GM12878 (cell line): ENCODE data around the gene MED19. TPM values are rescaled to one million over a fixed set of nuclear protein-coding genes. Genes with fewer than 3 reads are reported as not detected.

Experiments used
- BCL11A ChIP-seq: IDR thresholded peaks from 2 replicates; pipeline ENCODE4 v1.6.1; 2011; ENCODE audit warnings: low read depth, low read length
- EP300 ChIP-seq, 2 experiments: fragments of 150-350 bp in 1 of 2; IDR thresholded peaks; 2 replicates each; pipeline ENCODE4 v1.6.1; 2011 to 2012; ENCODE audit warnings: low read depth in 2 of 2, low read length in 2 of 2, borderline replicate concordance in 1 of 2, improper control_type of control experiment in 1 of 2, inconsistent platforms in 1 of 2; ENCODE audit not compliant: control insufficient read depth in 1 of 2
- ESRRA ChIP-seq: IDR thresholded peaks from 2 replicates; pipeline ENCODE4 v1.6.1; 2012; ENCODE audit warnings: mild to moderate bottlenecking, low read length, improper control_type of control experiment
- FOS ChIP-seq: IDR thresholded peaks from 3 replicates; pipeline ENCODE4 v1.6.1; 2011; ENCODE audit warnings: borderline replicate concordance; ENCODE audit not compliant: insufficient read length; ENCODE audit errors: extremely low read depth
- IKZF1 ChIP-seq: fragments of 450-650 bp; conservative IDR thresholded peaks from 2 replicates; pipeline ENCODE4 v1.6.1; 2017; ENCODE audit warnings: antibody characterized with exemption, mild to moderate bottlenecking
- KDM1A ChIP-seq: fragments of 200-600 bp; sonication (generic); IDR thresholded peaks from 2 replicates; pipeline ENCODE4 v1.6.1; 2016; ENCODE audit warnings: borderline replicate concordance
- LARP7 ChIP-seq: fragments of 450-650 bp; IDR thresholded peaks from 2 replicates; pipeline ENCODE4 v1.6.1; 2017; ENCODE audit warnings: mild to moderate bottlenecking
- MYC ChIP-seq: IDR thresholded peaks from 2 replicates; pipeline ENCODE4 v1.6.1; 2011; ENCODE audit warnings: mild to moderate bottlenecking, low read length, moderate library complexity, inconsistent platforms; ENCODE audit not compliant: insufficient read depth, insufficient replicate concordance, insufficient read length, severe bottlenecking
- NFIC ChIP-seq: IDR thresholded peaks from 2 replicates; pipeline ENCODE4 v1.6.1; 2012; ENCODE audit warnings: low read depth, mild to moderate bottlenecking, inconsistent platforms, low read length, moderate library complexity
- NFYB ChIP-seq: IDR thresholded peaks from 2 replicates; pipeline ENCODE4 v1.6.1; 2011; ENCODE audit warnings: low read depth, mild to moderate bottlenecking, low read length, improper control_type of control experiment, moderate library complexity; ENCODE audit not compliant: insufficient read depth
- PML ChIP-seq: IDR thresholded peaks from 2 replicates; pipeline ENCODE4 v1.6.1; 2012; ENCODE audit warnings: low read length, inconsistent platforms
- RCOR1 ChIP-seq: conservative IDR thresholded peaks from 2 replicates; pipeline ENCODE4 v1.6.1; 2012; ENCODE audit warnings: low read depth, low read length, improper control_type of control experiment
- SMC3 ChIP-seq: IDR thresholded peaks from 2 replicates; pipeline ENCODE4 v1.6.1; 2011; ENCODE audit warnings: low read length, improper control_type of control experiment, borderline replicate concordance
- SRF ChIP-seq, 2 experiments: IDR thresholded peaks; 2 replicates each; pipeline ENCODE4 v1.6.1; 2011; ENCODE audit warnings: low read depth in 2 of 2, low read length in 2 of 2, mild to moderate bottlenecking in 1 of 2, moderate library complexity in 1 of 2
- WRNIP1 ChIP-seq: IDR thresholded peaks from 2 replicates; pipeline ENCODE4 v1.6.1; 2011; ENCODE audit warnings: low read depth, low read length, improper control_type of control experiment, borderline replicate concordance
- ZNF274 ChIP-seq: IDR thresholded peaks from one replicate; pipeline ENCODE4 v1.8.0; 2011; ENCODE audit not compliant: insufficient read length, insufficient read depth
- ZNF622 ChIP-seq: fragments of 450-650 bp; IDR thresholded peaks from 2 replicates; pipeline ENCODE4 v1.6.1; 2017; ENCODE audit warnings: mild to moderate bottlenecking, inconsistent platforms
- polyA plus RNA-seq, 11 experiments: library from polyadenylated mRNA; depleted of rRNA in 4 of 11; unstranded in 6 of 11; stranded (reverse) in 5 of 11; fragments of >200 nt; fragmentation: Nextera tagmentation in 4 of 11; fragmentation: Illumina TruSeq in 1 of 11; extraction: Ambion mirVana in 4 of 11; extraction: Trizol in 1 of 11; gene quantifications; 1 replicate in 1 of 11; 2 replicates in 10 of 11; pipeline versions ENCODE4 v1.2.1 to v1.2.3, GENCODE V29; 2011 to 2016; ENCODE audit warnings: inconsistent platforms in 2 of 11, missing spikeins in 2 of 11, low read depth in 1 of 11
- total RNA-seq, 4 experiments: library from RNA; depleted of rRNA in 3 of 4; stranded (reverse); fragments of >200 nt in 3 of 4; fragmentation: Illumina TruSeq in 1 of 4; extraction: Trizol in 1 of 4; gene quantifications; 2 replicates each; pipeline versions ENCODE4 v1.2.1 to v1.2.3, GENCODE V29; 2013 to 2021
- TF ChIP-seq, protein P1 (sequence below): fragments of 450-650 bp; IDR thresholded peaks from 2 replicates; pipeline ENCODE4 v1.6.1; 2017; ENCODE audit warnings: mild to moderate bottlenecking, low read depth, inconsistent platforms; ENCODE audit not compliant: poor library complexity, severe bottlenecking
- TF ChIP-seq, protein P2 (sequence below): fragments of 150-350 bp; IDR thresholded peaks from 2 replicates; pipeline ENCODE4 v1.6.1; 2014; ENCODE audit warnings: mild to moderate bottlenecking, low read depth, low read length
- TF ChIP-seq, protein P3 (sequence below): fragments of 450-650 bp; conservative IDR thresholded peaks from 2 replicates; pipeline ENCODE4 v1.6.1; 2017; ENCODE audit warnings: mild to moderate bottlenecking, moderate library complexity
- TF ChIP-seq, protein P4 (sequence below): IDR thresholded peaks from 2 replicates; pipeline ENCODE4 v1.6.1; 2012; ENCODE audit warnings: low read length, inconsistent platforms
- TF ChIP-seq, protein P5 (sequence below): fragments of 450-650 bp; IDR thresholded peaks from 2 replicates; pipeline ENCODE4 v1.6.1; 2014; ENCODE audit warnings: mild to moderate bottlenecking

Gene MED19
- total and polyA plus RNA-seq, 10 of the 15 experiments (the other 5 are each of a cell fraction or from before 2014, with no cell fraction given), result 4.9 to 28.2 (median 17.3) TPM

DNA sequence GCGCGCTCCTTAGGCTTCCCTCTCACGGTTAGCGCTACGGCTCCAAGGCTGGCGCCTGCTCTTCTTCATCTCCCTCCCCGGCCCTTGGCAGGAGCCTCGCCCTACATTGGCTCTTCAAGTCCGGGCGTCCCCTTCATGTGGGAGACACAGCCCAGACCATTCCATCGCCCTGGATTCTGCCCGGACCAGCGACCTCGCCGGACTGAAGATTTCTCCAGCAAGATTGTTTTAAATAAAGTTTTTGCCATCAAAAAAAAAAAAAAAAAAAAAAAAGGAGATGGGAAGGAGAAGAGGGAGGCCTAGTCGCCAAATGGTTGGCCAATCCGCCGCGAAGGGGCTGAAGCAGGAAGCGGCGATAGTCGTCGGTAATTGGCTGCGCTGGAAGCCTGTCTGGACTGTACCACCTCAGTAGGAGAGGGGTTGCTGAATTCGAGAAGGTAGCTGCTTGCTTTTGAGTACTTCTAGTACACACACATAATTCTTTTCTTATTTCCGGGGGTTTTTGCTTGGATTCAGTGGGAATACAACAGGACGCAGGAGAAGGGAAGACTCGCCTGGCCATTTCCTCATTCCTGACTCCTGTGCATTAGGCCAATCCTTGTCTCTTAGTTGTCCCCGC, 44.8 kb downstream of the MED19 start (continued):
- TF ChIP-seq, protein P1, sequence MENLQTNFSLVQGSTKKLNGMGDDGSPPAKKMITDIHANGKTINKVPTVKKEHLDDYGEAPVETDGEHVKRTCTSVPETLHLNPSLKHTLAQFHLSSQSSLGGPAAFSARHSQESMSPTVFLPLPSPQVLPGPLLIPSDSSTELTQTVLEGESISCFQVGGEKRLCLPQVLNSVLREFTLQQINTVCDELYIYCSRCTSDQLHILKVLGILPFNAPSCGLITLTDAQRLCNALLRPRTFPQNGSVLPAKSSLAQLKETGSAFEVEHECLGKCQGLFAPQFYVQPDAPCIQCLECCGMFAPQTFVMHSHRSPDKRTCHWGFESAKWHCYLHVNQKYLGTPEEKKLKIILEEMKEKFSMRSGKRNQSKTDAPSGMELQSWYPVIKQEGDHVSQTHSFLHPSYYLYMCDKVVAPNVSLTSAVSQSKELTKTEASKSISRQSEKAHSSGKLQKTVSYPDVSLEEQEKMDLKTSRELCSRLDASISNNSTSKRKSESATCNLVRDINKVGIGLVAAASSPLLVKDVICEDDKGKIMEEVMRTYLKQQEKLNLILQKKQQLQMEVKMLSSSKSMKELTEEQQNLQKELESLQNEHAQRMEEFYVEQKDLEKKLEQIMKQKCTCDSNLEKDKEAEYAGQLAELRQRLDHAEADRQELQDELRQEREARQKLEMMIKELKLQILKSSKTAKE, result peak; percentile 97
- TF ChIP-seq SRF (IDR thresholded peaks at IDR 0.05; ENCODE audit: low read depth in 2 of 2, low read length in 2 of 2), result 0 out of 4 replicates have a peak, but pooled peaks of 1 of the 2 experiments have one; percentile 42
- no peak for TF ChIP-seq KDM1A
- TF ChIP-seq FOS, result peak; percentile 46
- no peak for TF ChIP-seq SMC3
- 0 out of 2 replicates have a peak, but pooled peaks have one; percentile 87 for TF ChIP-seq WRNIP1
- peak; percentile 69; the same call in 1 of the 2 replicates for TF ChIP-seq NFIC
- peak; percentile 72 for TF ChIP-seq ESRRA
- no peak for TF ChIP-seq RCOR1
- TF ChIP-seq LARP7, result no peak
- TF ChIP-seq, protein P2, sequence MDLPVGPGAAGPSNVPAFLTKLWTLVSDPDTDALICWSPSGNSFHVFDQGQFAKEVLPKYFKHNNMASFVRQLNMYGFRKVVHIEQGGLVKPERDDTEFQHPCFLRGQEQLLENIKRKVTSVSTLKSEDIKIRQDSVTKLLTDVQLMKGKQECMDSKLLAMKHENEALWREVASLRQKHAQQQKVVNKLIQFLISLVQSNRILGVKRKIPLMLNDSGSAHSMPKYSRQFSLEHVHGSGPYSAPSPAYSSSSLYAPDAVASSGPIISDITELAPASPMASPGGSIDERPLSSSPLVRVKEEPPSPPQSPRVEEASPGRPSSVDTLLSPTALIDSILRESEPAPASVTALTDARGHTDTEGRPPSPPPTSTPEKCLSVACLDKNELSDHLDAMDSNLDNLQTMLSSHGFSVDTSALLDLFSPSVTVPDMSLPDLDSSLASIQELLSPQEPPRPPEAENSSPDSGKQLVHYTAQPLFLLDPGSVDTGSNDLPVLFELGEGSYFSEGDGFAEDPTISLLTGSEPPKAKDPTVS, result no peak
- no peak for TF ChIP-seq MYC
- TF ChIP-seq, protein P3, sequence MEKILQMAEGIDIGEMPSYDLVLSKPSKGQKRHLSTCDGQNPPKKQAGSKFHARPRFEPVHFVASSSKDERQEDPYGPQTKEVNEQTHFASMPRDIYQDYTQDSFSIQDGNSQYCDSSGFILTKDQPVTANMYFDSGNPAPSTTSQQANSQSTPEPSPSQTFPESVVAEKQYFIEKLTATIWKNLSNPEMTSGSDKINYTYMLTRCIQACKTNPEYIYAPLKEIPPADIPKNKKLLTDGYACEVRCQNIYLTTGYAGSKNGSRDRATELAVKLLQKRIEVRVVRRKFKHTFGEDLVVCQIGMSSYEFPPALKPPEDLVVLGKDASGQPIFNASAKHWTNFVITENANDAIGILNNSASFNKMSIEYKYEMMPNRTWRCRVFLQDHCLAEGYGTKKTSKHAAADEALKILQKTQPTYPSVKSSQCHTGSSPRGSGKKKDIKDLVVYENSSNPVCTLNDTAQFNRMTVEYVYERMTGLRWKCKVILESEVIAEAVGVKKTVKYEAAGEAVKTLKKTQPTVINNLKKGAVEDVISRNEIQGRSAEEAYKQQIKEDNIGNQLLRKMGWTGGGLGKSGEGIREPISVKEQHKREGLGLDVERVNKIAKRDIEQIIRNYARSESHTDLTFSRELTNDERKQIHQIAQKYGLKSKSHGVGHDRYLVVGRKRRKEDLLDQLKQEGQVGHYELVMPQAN, result no peak; the same call in 1 of the 2 replicates
- TF ChIP-seq NFYB, result peak; percentile 89
- TF ChIP-seq, protein P4, sequence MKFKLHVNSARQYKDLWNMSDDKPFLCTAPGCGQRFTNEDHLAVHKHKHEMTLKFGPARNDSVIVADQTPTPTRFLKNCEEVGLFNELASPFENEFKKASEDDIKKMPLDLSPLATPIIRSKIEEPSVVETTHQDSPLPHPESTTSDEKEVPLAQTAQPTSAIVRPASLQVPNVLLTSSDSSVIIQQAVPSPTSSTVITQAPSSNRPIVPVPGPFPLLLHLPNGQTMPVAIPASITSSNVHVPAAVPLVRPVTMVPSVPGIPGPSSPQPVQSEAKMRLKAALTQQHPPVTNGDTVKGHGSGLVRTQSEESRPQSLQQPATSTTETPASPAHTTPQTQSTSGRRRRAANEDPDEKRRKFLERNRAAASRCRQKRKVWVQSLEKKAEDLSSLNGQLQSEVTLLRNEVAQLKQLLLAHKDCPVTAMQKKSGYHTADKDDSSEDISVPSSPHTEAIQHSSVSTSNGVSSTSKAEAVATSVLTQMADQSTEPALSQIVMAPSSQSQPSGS, result no peak
- TF ChIP-seq BCL11A, result no peak
- no peak for TF ChIP-seq ZNF622
- no peak for TF ChIP-seq ZNF274
- 0 out of 2 replicates have a peak, but pooled peaks have one; percentile 52 for TF ChIP-seq PML
- TF ChIP-seq, protein P5, sequence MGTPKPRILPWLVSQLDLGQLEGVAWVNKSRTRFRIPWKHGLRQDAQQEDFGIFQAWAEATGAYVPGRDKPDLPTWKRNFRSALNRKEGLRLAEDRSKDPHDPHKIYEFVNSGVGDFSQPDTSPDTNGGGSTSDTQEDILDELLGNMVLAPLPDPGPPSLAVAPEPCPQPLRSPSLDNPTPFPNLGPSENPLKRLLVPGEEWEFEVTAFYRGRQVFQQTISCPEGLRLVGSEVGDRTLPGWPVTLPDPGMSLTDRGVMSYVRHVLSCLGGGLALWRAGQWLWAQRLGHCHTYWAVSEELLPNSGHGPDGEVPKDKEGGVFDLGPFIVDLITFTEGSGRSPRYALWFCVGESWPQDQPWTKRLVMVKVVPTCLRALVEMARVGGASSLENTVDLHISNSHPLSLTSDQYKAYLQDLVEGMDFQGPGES, result peak; percentile 75
- TF ChIP-seq IKZF1, result peak; percentile 63; the same call in 1 of the 2 replicates
- peak in 1 of 2 experiments; percentile 18; a peak in 1 of 4 replicates for TF ChIP-seq EP300 (IDR thresholded peaks at IDR 0.05; ENCODE audit: borderline replicate concordance in 1 of 2, control insufficient read depth in 1 of 2, low read depth in 2 of 2, low read length in 2 of 2)
